Vagina (tissue), 2 donors: ENCODE measurements around the gene TMEM60. TPM values are rescaled to one million over a fixed set of nuclear protein-coding genes. Genes with fewer than 3 reads are reported as not detected.

Source experiments
- DNase-seq, 2 donors: peaks; one replicate each; pipeline ENCODE4 v3.0.0-alpha.2; 2017; ENCODE audit errors: extremely low spot score in 2 of 2
- H3K27ac ChIP-seq: fragments of 200-600 bp; sonication (generic); one replicate; pipeline ENCODE4 v1.5.1; 2019
- H3K27me3 ChIP-seq: fragments of 200-600 bp; sonication (generic); one replicate; pipeline ENCODE4 v1.5.1; 2019
- H3K36me3 ChIP-seq, 2 donors: fragments of 200-600 bp; sonication (generic); one replicate each; pipeline ENCODE4 v1.5.1; 2017 to 2019
- H3K4me1 ChIP-seq: fragments of 200-600 bp; sonication (generic); one replicate; pipeline ENCODE4 v1.5.1; 2019
- H3K4me3 ChIP-seq, 2 donors: fragments of 200-600 bp; sonication (generic); 1 replicate in 1 of 2; 2 replicates in 1 of 2; pipeline ENCODE4 v1.5.1; 2016 to 2019
- H3K9me3 ChIP-seq: fragments of 200-600 bp; sonication (generic); one replicate; pipeline ENCODE4 v1.5.1; 2019
- POLR2A ChIP-seq, 2 donors: fragments of 450-650 bp; IDR thresholded peaks; one replicate each; pipeline ENCODE4 v1.6.1; 2017; ENCODE audit warnings: antibody characterized with exemption in 2 of 2, mild to moderate bottlenecking in 2 of 2, moderate library complexity in 2 of 2
- POLR2AphosphoS5 ChIP-seq, 2 donors: sonication (generic); formaldehyde crosslinking; IDR thresholded peaks; one replicate each; pipeline ENCODE4 v1.9.0; 2017; ENCODE audit warnings: antibody characterized with exemption in 2 of 2, mild to moderate bottlenecking in 2 of 2, low read depth in 1 of 2; ENCODE audit not compliant: insufficient read depth in 1 of 2
- intact Hi-C: fragments of 100-400 bp; cut with DNase I; formaldehyde crosslinking; loops from one replicate; pipeline ENCODE4 v1.15.1; 2023
- total RNA-seq: library from RNA; depleted of rRNA; stranded (reverse); fragments of >200 nt; gene quantifications from one replicate; pipeline ENCODE4 v1.2.3, GENCODE V29; 2016
- TF ChIP-seq, protein P1 (sequence below), 3 experiments: fragments of 450-650 bp in 2 of 3; fragments of 200-600 bp in 1 of 3; sonication (generic) in 1 of 3; IDR thresholded peaks; one replicate each; pipeline ENCODE4 v1.5.1; 2017 to 2019; ENCODE audit warnings: antibody characterized with exemption in 3 of 3, mild to moderate bottlenecking in 2 of 3, moderate library complexity in 2 of 3

TMEM60 gene
- total RNA-seq, 1 donor from 2014 or later = 13.5 TPM

DNA sequence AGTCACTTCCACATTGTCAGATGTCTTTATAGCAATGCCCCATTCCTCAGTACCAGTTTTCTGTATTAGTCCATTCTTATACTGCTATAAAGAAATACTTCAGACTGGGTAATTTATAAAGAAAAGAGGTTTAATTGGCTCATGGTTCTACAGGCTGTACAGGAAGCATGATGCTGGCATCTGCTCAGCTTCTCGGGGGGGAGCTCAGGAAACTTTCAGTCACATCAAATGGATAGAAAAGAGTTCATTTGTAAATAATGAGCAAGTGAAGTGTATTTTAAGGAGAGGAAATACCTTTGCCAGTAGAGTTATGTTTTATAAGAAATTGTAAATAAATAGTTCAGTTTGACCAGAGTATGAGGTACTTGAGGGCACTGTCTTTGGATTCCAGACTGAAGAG lies 50.5 kb downstream of the TMEM60 start:
- no peaks in the 10 kb centered on the region for H3K9me3 ChIP-seq
- H3K36me3 ChIP-seq = no peaks in the 10 kb centered on the region
- intact Hi-C loops = no loop called here
- H3K27ac ChIP-seq = no peak overlapping the region
- no peak overlapping the region for H3K4me3 ChIP-seq
- TF ChIP-seq POLR2A (IDR thresholded peaks at IDR 0.05) (no peak), POLR2AphosphoS5 (IDR thresholded peaks at IDR 0.05; ENCODE audit: insufficient read depth in 1 of 2, low read depth in 1 of 2) (no peak)
- TF ChIP-seq, protein P1, sequence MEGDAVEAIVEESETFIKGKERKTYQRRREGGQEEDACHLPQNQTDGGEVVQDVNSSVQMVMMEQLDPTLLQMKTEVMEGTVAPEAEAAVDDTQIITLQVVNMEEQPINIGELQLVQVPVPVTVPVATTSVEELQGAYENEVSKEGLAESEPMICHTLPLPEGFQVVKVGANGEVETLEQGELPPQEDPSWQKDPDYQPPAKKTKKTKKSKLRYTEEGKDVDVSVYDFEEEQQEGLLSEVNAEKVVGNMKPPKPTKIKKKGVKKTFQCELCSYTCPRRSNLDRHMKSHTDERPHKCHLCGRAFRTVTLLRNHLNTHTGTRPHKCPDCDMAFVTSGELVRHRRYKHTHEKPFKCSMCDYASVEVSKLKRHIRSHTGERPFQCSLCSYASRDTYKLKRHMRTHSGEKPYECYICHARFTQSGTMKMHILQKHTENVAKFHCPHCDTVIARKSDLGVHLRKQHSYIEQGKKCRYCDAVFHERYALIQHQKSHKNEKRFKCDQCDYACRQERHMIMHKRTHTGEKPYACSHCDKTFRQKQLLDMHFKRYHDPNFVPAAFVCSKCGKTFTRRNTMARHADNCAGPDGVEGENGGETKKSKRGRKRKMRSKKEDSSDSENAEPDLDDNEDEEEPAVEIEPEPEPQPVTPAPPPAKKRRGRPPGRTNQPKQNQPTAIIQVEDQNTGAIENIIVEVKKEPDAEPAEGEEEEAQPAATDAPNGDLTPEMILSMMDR (IDR thresholded peaks at IDR 0.05) = no peak
- no peaks in the 10 kb centered on the region for H3K27me3 ChIP-seq
- DNase-seq = no peak
- H3K4me1 ChIP-seq = no peaks in the 10 kb centered on the region

DNA sequence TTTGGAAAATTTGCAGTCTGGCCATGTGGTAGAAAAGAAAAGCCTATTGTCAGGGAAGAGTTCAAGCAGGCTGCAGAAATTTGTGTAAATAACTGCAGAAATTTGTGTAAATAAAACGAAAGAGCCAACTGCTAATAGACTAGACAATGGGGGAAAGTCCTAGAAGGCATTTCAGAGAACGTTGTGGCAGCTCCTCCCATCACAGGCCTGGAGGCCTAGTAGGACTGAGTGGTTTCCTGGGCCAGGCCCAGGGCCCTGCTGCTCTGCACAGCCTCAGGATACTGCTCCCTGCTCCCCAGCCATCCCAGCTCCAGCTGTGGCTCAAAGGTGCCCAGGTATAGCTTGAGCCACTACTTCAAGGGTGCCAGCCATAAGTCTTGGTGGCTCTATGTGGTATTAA lies 51.1 kb downstream of the TMEM60 start:
- Histone ChIP-seq H3K9me3 (no peaks in the 10 kb centered on the region), H3K36me3 (no peaks in the 10 kb centered on the region), H3K4me1 (no peaks in the 10 kb centered on the region), H3K4me3 (no peak overlapping the region), H3K27ac (no peak overlapping the region), H3K27me3 (no peaks in the 10 kb centered on the region)
- intact Hi-C loops = no loop called here
- TF ChIP-seq POLR2AphosphoS5 (IDR thresholded peaks at IDR 0.05; ENCODE audit: insufficient read depth in 1 of 2, low read depth in 1 of 2) = no peak
- TF ChIP-seq POLR2A (IDR thresholded peaks at IDR 0.05) = no peak
- TF ChIP-seq, protein P1 (IDR thresholded peaks at IDR 0.05) = no peak
- DNase-seq = no peak

DNA sequence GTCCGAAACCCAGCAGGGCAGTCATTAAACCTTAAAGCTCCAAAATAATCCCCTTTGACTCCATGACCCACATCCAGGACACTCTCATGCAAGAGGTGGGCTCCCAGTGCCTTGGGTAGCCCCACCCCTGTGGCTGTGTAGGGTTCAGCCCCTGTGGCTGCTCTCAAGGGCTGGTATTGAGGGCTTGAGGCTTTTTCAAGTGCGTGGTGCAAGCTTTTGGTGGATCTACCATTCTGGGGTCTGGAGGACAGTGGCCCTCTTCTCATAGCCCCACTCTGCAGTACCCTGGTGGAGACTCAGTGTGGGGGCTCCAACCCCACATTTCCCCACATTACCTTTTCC lies 51.4 kb downstream of the TMEM60 start:
- Histone ChIP-seq H3K27ac (no peak overlapping the region), H3K4me1 (no peaks in the 10 kb centered on the region), H3K9me3 (no peaks in the 10 kb centered on the region), H3K4me3 (no peak overlapping the region), H3K27me3 (no peaks in the 10 kb centered on the region), H3K36me3 (no peaks in the 10 kb centered on the region)
- no peak for DNase-seq
- intact Hi-C loops = no loop called here
- TF ChIP-seq POLR2A (IDR thresholded peaks at IDR 0.05) (no peak), POLR2AphosphoS5 (IDR thresholded peaks at IDR 0.05; ENCODE audit: insufficient read depth in 1 of 2, low read depth in 1 of 2) (no peak)
- TF ChIP-seq, protein P1 (IDR thresholded peaks at IDR 0.05) = no peak

DNA sequence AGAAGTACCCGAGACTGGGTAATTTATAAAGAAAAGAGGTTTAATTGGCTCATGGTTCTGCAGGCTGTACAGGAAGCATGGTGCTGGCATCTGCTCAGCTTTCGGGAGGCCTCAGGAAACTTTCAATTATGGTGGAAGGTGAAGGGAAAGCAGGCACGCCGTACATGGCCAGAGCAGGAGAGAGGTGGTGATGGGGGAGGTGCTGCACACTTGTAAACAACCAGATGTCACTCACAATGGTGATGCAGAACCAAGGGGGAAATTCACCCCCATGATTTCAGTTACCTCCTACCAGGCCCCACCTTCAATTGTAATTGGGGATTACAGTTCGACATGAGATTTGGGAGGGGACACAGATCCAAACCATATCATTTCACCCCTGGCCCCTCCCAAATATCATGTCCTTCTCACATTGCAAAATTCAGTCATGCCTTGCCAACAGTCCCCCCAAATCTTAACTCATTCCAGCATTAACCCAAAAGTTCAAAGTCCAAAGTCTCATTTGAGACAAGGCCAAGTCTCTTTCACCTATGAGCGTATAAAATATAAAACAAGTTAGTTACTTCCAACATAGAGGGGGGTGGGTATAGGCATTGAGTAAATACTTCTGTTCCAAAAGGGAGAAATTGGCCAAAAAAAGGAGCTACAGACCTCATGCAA lies 51.9 kb downstream of the TMEM60 start:
- Histone ChIP-seq H3K36me3 (no peaks in the 10 kb centered on the region), H3K27ac (no peak overlapping the region), H3K9me3 (no peaks in the 10 kb centered on the region), H3K4me3 (no peak overlapping the region), H3K4me1 (no peaks in the 10 kb centered on the region), H3K27me3 (no peaks in the 10 kb centered on the region)
- DNase-seq = no peak
- TF ChIP-seq, protein P1 (IDR thresholded peaks at IDR 0.05) = no peak
- no peak for TF ChIP-seq POLR2AphosphoS5 (IDR thresholded peaks at IDR 0.05; ENCODE audit: insufficient read depth in 1 of 2, low read depth in 1 of 2)
- no peak for TF ChIP-seq POLR2A (IDR thresholded peaks at IDR 0.05)
- intact Hi-C loops = no loop called here

DNA sequence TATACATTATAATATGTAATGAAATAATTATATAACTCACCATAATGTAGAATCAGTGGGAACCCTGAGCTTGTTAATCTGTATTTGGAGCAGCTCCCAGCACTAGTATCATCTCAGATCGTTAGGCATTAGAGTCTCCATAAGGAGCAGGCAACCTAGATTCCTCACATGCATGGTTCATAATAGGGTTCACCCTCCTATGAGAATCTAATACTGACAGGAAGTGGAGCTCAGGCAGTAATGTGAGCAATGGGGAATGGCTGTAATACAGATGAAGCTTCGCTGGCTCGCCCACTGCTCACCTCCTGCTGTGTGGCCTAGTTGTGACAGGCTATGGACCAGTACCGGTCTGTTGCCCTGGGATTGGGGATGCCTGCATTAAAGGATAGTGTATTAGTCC lies 52.5 kb downstream of the TMEM60 start:
- TF ChIP-seq, protein P1 (IDR thresholded peaks at IDR 0.05) = no peak
- TF ChIP-seq POLR2AphosphoS5 (IDR thresholded peaks at IDR 0.05; ENCODE audit: insufficient read depth in 1 of 2, low read depth in 1 of 2) = no peak
- no peak for TF ChIP-seq POLR2A (IDR thresholded peaks at IDR 0.05)
- H3K27ac ChIP-seq = no peak overlapping the region
- H3K27me3 ChIP-seq = no peaks in the 10 kb centered on the region
- intact Hi-C loops = no loop called here
- H3K4me3 ChIP-seq = no peak overlapping the region
- no peak for DNase-seq
- H3K4me1 ChIP-seq = no peaks in the 10 kb centered on the region
- no peaks in the 10 kb centered on the region for H3K36me3 ChIP-seq
- no peaks in the 10 kb centered on the region for H3K9me3 ChIP-seq
